CD4-positive, alpha-beta T cell treated with Interferon gamma for 1 hour (primary cell): ENCODE measurements around the gene IQCE.
"Not testable (repeated sequence)": the region's sequence is repeated elsewhere in the genome, so short reads cannot be mapped to it uniquely, and the experiment has no call there.

Experiments
- DNase-seq: peaks from one replicate; pipeline ENCODE4 v3.0.0-alpha.2; 2020

IQCE gene

DNA sequence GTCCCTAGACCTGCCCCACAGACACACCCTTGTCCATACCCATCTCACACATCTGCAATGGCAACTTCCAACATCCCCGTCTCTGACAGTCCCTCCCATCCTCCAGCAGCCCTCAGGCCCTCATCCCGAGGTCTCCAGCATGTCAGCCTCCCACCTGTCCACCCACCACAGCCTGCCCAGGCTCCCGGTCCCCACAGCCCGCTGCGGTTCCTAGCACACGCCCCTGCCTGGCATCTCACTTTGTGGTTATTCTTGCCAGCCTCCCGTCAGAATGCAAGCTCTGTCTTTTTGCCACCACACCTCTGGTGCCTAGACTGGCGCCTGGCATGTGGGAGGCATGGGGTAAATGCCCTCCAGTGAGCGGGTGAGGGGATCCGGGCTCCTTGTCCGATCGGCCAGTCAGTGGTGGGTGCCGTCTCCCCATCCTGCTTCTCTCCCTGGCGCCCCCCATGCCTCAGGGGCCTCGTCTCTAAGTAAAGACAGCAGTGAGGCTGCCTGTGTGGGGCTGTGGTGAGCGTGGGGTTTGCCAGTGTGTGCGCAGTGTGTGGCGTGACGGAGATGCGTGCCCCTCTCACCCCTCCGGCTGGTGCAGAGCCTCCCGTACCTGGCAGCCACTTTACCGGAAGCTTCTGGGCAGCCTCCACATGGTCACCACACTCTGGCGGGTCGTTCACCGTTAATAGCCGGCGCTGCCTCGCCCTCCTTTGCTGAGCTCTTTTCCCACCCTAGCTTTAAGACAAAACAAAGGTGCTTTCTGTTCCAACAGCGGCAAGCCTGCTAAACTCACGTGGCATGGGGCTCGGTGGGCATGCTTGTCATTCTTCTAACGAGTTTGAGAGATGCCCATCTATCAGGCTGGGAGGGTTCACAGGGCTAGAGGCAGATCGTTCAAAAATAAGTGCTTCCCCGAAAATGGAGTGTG is 44.5 kb downstream of the IQCE start:
- no peak for DNase-seq

DNA sequence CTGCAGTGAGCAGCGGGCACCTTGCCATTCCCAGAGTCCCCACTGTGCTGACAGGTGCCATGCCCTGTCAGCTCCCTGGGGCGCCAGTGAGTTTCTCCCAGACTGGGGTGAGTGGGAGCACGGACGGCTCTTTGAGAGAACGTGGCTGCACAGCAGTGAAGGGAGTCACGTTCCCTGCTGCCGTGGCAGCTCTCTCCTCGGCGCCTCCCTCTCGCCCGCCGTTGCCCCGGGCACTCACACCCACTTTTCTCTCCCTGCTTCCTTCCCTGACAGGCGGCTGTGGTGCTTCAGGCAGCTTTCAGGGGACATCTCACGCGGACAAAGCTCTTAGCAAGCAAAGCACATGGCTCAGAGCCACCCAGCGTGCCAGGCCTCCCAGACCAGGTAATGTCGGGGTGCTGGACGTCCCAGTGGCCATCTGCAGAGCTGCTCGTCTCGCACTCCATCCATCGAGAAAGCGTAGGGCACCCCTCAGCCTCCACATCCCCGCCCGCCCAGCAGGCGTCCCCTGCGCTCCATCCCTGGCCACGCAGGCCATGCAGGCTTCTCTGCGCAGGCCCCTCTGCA is 45.9 kb downstream of the IQCE start:
- DNase-seq: no peak

DNA sequence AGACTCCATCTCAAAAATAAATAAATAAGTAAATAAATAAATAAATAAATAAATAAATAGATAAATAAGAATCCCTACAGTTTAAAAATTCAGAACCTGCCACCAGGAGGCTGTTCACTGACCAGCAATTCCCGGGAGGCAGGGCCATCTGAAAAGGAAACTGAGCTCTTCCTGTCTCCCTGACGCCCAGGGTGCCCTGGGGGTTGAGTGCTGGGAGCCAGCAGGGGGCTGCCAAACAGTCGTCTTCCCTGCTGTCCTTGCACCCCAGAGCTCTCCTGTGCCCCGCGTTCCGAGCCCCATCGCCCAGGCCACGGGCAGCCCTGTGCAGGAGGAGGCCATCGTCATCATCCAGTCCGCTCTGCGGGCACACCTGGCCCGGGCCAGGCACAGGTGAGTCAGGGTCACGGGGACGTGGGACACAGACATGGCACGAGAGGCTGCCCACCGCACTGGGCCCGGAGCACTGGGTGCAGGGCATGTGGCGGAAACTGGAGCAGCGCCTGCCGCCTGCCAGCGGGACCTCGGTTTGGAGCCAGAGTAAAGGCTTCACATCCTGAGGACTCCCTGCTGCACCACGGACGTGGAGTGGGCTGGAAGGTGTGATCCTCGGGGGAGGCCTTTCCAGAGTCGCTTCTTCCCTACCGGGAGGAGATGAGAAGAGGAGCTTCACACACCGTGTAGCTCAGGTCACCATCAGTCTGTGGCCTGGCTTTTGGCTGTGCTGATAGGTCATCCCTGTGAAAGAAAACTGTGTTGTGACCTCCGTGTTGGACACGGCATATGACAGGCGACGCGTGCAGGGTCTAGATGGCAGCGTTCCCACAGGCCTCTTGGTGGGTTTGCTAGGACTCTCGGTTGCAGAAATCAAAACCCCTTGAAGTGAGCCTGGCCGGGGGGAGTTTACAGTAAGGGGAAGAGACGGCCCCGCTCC is 47.1 kb downstream of the IQCE start:
- DNase-seq: no peak

DNA sequence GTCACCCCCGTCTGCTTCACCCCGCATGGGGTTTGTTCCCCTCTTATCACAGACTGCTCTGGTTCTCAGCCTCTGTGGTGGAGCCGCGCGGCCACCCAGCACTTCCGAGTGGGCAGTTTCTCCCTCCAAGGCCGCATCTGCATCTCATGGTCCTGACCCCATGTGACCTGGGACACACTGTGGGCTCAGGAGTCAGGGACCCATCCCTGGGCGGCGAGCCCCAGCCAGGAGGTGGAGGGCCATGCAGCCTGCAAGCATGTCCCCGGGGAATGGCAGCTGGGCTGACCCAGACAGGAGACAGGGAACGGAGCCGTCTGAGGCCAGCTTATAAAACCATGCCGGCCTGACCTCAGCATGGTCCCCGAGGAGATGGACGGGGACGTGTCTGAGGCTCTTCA is 47.8 kb downstream of the IQCE start:
- no peak for DNase-seq

DNA sequence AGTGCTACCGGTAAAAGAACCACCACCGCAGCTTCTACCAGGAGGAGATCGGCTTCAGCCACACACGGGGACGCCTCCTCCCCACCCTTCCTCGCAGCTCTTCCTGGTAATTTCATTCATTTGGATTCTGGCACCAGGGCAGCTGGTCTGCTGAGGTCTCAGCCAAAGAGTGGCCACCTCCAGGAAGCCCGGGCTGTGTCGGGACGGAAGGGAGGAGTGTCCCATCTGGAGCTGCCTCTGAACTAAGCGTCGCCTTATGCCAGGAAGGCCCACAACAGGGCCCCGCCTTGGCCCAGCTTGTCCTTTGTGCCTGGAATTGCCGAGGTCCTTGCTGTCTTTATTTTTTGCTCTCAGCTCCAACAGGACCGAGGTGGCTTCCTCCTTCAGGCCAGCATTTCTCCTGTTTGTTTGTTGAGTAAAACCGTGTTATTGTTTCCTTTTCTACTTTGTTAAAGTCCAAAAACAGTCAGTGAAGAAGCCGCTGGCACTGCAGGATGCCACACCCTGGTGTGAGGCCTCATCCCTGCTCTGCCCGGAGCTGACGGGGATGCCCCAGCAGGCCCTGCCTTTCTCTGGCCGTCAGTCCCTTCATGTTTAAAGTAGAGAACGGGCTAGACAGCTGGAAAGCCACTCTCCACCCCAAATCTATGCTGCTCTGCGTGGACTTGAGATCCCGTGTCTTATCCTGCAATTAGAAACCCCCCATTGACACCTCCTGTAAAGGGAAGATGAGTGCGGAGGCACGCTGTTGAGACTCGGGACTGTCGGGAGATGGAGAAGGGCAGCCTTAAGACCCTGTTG is 48.5 kb downstream of the IQCE start:
- DNase-seq: peak; percentile 19

DNA sequence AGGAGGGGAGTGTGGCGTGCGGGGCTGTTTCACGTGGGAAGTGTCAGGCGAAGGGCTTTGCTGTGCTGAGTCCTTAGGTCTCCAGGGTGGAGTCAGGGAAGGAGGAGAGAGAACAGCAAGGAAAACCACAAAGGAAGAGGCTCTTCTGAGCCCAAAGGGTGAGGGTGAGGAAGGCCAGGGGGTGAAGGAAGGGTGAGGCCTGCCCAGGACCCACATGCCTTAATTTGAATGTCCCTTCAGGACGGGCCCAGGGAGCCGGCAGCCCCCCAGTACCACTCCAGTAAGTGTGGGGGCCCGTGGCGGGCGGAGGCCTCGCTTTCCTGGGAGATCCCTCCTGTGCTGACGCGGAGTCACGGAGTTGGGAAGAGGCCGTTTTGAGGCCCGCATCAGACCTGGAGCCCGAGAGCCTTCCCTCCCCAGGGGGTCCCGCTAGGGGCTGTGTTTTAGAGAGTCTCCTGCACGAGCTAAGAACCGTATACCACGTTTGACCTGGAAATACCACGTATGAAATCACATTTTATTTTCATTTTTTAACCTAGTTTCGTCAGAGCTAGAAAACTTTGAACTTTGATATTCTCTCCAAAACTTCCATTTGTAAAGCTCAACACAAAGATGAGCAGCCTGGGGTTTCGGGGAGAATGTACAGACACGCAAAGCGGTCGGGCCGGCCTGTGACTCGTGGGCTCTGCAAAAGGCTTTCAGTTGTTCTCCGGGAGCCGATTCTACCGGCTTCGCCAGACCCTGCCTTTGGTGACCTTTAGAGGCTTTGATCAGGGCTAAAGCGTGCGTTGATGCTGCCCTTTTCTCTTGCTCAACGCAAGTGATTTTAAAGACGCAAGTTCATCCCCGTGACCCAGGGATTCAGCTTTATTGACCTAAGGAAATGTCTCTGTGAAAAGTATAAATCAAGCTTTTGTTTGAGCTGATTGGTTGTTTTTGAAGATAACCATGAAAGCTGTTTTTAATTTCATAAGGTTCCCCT is 49.4 kb downstream of the IQCE start:
- DNase-seq: no peak

DNA sequence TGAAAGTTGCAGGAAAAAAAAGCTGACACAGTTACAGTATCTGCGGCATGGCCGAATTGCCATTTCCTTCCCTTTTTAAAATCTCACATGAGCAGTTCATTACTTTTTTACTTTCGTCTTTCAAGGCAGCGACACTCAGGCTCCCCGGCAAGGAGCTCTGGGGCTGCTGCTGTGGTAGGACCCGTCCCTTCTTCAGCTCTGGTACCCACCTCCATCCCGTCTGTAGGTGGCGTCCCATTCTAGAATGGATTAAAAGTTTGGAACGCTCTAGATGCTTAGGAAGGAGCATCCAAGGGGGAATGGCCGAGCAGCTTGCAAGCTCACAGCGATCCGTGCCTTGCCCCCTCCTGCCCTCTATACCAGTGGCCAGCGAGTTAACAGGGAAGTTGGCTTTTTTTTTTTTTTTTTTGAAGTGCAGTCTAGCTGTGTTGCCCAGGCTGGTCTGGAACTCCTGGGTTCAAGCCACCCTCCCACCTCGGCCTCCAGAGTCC is 50.2 kb downstream of the IQCE start:
- peak; percentile 47 for DNase-seq

DNA sequence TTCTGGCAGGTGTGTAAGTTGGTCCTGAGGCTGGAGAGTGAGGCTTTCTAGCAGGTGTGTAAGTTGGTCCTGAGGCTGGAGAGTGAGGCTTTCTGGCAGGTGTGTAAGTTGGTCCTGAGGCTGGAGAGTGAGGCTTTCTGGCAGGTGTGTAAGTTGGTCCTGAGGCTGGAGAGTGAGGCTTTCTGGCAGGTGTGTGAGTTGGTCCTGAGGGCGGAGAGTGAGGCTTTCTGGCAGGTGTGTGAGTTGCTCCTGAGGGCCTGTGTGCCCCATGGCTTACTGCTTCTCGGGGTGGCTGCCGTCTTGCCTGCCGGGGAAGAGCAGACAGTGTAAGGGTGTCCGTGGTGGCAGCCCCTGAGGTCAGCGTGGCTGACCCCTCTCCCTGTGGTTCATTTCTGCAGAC is 50.9 kb downstream of the IQCE start:
- not testable (repeated sequence) for DNase-seq

DNA sequence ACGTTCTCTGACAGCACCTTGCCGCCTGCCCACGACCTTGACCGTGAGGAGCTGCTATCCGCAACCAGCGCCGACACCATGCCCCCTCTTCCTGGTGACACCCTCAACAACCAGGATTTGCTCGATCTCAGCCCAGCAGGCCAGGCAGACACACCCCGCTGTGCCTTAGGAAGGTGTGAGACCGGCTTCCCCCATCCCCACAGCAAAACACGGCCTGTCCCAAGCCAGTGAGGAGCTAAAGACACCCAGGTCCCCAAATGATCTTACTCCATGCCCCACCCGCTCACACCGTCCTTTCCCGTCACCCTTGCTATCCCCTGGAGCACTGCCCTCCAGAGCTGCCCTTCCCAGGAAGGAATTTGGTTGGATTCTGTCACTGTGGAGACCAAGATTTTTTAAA is 51.7 kb downstream of the IQCE start:
- DNase-seq: no peak

DNA sequence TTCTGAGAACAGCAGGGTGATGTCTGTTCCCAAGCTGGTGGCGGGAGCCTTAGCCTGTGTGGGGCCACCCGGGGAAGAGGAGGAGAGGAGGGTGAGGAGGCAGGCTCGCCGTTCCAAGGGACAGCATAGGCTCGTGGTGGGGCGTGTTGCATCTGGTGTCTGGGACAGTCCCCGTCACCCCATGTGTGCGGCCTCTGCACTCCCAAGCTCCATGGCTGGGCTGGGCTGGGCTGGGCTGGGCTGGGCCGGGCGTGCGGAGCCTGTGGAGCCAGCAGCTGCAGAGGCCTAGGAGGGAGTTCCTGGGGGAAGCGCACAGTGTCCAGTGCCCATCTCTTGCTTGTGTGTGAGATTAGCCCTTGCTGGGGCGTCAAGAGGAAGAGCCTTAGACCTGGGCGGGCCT is 52.1 kb downstream of the IQCE start:
- no peak for DNase-seq

DNA sequence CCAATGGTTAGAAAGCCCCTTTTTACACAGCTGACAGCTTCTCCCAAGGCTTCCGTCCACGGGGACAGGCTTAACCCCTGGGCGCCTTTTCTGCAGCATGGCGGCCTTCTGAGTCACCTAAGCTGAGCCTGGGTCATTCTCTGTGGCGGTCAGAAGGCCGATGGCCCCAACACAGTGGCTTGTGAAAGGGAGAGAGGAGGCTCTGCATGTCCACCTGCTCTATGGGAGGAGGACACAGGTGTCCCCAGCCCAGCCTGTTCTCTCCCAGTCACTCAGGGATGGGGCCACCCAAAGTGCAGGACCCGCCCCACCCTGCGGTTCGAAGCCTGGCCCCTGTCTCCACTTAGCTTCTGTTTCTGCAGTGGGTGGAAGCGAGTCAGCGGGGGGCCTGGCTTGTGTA is 52.6 kb downstream of the IQCE start:
- no peak for DNase-seq

DNA sequence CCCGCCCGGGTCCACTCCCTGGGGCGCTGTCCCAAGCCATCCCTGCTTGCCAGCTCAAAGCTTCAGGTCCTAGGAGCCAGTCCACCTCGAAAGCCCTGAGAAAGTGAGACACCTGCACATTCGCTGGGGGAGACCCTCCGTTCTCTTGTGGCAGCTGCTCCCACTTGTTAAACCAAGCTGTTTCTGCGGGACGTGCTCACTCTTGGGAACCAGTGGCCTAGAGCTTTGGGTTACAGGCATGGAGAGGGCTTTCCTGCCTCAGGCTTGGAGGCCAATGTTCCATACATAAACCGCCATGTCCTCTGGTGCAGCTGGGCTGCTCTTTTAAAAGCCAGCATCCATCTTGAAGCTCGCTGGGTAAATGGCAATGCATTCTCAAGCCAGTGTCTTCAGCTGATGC is 53.1 kb downstream of the IQCE start:
- no peak for DNase-seq

DNA sequence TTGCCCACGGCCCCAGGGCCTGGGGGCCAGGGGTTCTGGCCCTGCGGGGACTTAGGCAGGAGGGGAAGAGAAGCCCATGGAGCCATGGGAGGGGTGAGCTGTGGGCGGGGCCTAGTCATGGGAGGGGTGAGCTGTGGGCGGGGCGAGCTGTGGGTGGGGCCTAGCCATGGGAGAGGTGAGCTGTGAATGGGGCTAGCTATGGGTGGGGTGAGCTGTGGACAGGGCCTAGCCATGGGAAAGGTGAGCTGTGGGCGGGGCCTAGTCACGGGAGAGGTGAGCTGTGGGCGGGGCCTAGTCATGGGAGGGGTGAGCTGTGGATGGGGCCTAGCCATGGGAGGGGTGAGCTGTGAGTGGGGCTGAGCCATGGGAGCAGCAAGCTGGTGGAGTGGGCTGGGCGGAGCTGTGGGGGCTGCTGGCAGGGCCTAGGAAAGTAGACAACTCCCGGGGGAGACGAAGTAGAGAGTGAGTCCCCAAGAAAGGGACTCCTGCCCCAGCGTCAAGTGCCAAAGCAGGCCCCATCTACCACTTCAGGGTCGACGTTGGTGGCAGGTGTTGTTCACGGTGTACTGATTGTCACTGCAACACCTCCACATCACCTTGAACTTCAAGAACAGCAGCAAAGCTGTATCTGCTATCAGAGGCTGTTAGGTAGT is 53.8 kb downstream of the IQCE start:
- DNase-seq: no peak

DNA sequence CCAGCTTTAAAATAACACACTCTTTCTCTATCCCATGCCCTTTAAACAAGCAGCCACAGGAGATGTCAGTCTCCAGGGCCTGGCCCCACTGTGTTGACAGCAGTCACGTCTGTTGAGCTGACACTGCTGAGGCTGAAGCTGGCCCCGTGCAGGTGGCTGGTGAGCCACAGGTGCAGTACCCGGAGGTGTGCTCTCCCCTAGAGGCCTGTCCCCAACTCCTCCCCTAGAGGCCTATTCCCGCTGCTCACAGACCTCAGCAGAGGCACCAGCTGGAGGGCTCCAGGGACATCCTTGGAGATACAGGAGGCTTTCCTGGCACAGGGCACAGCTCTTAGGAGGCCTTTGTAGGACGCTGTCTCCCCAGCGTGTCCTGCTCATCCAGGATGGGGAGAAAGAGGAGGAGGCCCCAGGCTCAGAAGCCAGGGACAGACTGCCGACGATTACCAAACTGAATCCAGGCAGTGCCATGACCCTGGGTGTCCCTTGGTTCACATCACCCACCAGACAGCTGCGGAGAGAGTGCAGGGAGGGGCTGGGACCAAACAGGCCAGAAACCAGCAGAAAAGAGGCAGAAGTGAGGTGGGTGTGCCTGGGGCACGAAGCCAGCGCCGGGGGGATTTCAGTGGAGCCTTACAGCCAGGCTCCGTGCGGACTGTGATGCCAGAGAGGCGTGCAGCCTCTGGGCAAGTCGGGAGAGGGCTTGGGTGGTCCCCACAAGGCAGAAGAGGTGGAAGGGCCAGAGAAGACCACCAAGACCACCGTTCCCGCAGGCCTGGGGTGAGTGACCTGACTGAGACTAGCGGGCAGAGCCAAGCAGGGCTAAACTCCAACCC is 54.5 kb downstream of the IQCE start:
- no peak for DNase-seq

DNA sequence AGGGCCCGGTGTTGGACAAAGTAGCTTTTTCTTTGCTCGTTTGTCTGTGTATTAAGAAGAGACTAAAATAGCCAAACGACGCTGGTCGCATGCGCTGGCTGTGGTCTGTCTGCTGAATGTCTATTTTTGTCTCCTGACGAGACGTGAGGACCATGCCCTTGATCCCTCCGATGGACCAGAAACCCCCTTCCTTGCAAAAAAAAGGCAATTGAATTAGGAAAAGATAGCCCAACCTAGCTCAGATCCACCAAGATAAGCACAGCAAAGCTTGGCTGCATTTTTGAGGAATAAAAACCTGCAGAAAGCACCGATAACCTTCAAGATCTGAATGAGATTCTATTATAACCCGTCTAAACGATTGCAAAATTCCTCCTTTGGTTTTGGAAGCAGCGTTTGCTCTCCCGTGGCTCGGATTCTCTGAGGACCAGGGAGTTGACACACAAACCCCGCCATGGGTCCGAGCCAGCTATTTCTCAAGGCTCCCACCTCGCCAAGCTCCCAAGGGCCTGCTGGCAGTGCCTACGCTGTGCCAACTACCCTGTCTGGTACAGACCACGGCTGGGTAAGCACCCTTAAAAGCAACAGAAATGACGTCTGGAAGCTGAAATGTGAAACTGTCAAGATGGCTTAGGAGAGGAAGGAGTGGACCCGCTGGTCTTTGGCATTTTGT is 55.3 kb downstream of the IQCE start:
- no peak for DNase-seq

DNA sequence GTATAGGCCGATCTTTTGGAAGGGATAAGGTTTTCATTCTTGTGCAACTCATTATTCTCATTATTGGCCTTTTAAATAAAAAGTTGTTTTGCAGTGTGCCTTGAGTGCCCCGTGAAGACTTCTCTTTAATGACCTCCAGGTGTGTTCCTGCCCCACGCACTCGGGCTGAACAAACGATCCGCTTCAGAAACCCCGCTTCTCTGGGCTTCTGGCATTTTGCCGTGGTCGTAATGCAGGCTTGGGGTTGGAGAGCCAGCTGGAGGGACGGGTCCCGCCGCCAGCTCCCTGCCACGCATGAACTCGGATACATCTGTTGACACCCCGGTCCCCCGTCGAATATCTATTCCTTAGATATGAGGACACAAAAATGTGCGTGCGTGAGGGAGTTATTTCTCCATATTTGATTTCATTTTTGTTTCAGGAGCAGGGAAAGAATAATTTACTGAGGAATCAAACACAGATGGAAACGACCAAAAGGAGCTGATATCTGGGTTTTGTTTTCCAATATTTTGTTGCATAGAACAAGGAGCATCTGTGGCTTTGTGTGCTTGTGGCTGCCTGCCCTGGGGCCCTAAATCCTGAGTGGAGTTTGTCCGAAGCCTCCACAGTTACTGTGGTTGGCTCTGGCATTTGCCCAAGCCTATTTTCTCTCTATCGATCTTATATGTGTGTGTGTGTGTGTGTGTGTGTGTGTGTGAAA is 56.0 kb downstream of the IQCE start:
- no peak for DNase-seq

DNA sequence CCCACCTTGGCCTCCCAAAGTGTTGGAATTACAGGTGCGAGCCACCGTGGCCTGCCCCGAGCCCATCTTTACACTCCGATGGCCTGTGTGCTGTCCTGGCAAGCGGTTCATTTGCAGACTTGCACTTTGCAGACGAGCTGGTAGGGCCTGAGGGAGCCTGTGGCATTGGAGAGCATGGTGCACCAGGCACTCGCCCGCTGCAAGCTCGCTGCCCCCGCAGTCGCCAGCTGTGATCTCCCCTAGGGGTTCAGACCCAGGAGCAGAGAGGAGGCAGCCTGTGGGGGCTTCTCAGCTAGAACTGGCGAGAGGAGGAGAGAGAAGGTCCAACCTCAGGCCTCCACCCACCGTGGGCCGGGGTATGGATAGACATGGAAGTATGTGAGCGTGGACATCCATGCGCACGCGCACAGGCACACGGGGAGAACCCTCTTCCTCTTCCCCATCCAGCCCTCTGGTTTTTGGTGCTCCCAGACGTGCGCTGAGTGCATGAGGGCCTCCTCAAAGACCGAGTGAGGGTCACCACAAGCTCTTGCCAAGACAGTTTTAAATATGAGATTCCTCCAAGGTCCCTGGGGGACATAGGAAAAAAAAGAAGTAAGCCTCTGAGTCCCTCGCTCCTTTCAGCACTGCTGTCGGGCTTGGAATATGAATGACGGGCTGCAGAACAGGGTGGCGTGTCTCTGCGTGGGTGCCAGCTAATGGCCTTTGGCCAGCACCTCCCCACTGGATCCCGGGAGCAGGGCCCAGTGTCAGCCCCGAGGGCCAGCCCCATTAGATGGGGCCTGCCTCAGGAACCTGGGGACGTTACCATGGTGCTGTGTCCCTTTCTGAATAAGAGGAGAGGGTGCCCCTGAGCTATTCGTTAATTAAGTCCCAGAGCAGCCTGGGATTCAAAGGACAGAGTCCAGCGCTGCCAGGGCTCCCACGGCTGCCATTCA is 57.9 kb downstream of the IQCE start:
- DNase-seq: no peak
